HG02678 (cell line): ENCODE data around the gene CAPS.
A peak's percentile ranks its signal among the peaks of the same experiment; 100 is the strongest.

Source experiments
- ATAC-seq: cut with Tn5 transposase; IDR thresholded peaks from one replicate; pipeline ENCODE4 v1.9.1; 2021; ENCODE audit warnings: mild to moderate bottlenecking, moderate library complexity; ENCODE audit not compliant: unreplicated experiment

The CAPS gene

DNA sequence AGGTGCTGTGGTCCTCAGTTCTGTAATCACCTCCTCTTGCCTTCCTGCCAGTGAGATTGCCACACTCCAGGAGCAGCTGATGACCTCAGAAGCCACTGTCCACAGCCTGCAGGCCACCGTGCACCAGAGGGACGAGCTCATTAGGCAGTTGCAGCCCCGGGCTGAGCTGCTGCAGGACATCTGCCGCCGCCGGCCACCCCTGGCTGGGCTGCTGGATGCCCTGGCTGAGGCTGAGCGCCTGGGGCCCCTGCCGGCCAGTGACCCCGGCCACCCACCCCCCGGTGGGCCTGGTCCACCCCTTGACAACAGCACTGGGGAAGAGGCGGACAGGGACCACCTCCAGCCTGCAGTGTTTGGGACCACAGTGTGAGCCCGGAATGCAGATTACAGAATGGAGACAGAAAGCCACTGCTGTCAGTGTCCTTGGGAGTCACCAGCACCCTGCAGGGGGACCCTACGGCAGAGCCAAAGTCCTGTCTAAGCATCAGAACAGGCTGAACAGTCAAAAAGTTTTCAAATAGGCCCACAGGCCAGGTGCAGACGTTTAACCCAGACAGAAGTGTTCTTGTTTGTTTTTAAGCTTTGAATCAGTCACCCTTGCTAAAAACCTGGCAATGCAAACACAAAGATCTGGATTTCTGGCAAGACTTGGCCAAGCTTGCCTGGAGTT, 5.1 kb upstream of the CAPS start:
- no peak for ATAC-seq

DNA sequence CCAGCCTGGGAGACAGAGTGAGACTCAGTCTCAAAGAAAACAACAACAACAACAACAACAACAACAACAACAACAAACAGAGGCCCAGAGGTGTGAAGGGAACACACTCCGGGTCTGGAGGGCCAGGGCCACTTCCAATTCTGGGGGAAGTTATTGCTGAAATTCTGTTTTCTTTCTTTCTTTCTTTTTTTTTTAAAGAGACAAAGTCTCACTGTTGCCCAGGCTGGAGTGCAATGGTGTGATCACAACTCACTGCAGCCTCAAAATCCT, 3.5 kb upstream of the CAPS start:
- no peak for ATAC-seq

DNA sequence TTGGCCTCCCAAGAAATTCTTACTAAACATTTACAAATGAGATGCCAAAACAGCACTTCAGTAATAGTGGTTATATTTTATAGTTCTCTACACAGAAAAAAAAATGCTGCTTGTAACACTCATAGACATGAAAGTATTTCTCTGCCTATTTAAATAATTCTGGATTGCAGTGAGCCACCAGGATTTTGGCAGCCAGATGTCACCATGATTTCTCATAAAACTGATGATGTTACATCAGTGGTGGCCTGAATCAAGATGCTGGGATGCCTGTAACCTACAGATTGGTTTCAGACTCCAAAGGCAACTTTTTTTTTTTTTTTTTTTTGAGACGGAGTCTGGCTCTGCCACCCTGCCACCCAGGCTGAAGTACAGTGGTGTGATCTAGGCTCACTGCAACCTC, 2.7 kb upstream of the CAPS start:
- ATAC-seq: no peak

GRCh38 chr19:5914358-5914774, 312 bp downstream of the CAPS start:
- no peak for ATAC-seq

- no peak for ATAC-seq
Measured at GRCh38 chr19:5914946-5915781, 1.1 kb downstream of the CAPS start.

DNA sequence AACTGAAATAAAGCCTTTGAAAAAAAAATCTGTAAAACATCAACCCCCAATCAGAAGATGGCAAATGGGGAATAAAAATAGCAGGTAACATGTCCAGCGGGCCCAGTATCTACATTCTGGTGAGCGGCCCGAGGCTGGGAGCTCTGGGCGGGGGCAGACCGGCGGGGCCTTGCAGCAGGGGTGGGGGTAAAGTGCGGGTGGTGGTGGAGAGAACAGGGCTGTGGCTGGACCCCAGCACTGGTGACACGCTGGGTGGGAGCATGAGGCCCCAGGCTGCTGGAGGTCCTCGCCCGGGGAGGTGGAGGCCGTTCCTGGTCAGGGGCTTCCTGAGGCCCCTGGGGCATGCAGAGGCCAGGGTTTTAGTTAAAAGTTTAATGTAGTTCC, 1.7 kb downstream of the CAPS start:
- ATAC-seq: no peak

DNA sequence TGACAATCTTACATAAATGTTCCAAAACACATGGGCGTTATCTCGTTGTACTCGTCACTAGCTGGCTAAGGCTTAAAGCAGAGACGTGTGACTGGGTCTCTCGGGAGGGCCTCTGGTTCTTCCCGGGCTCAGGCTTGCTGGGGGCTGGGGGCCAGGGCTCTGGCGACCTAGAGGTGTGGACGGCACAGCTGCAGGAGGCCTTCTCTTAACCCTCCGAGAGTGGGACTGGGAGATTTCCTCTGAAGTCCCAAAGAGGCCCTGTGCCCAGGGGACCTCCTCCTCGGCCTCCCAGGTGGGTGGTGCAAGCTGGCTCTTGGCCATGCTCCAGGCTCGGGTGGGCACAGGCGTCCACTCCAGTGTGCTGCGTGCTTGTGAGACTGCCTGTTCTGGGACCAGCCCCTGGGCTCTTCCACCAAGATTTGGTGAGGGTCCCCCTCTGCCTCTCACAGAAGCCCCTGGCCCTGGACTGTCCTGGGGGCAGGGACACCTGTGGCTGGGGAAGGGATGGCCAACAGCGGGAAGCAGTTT, 2.2 kb downstream of the CAPS start:
- ATAC-seq: no peak

GRCh38 chr19:5917431-5918107, 3.5 kb downstream of the CAPS start:
- ATAC-seq: no peak

- no peak for ATAC-seq
Measured at GRCh38 chr19:5918463-5919079, 4.5 kb downstream of the CAPS start.

DNA sequence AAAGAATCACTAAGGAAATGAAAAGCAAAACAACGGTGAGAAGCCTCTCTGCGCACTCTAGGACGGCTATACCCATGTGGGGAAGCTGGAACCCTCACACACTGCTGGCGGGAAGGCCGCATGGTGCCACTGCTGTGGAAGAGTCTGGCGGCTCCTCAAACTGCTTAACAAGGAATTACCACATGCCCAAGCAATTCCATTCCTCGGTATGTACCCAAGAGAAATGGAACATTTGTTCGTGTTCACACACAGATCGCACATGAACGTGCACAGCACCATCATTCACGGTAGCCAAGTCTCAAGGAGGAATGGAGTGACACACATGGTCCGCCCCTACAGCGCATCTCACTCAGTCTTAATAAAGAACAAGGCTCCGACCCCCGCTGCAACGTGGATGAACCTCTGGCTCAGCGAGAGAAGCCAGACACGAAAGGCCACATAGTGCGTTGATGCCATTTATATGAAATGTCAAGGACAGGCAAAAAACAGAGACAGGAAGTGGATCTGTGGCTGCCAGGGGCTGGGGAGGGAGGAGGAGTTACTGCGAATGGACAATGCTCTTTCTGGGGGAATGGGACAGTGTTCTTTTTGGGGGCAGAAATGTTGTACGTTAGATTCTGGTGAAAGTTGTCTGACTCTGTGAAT, 7.6 kb downstream of the CAPS start:
- no peak for ATAC-seq

- ATAC-seq: no peak
Measured at GRCh38 chr19:5922161-5922545, 8.1 kb downstream of the CAPS start.

DNA sequence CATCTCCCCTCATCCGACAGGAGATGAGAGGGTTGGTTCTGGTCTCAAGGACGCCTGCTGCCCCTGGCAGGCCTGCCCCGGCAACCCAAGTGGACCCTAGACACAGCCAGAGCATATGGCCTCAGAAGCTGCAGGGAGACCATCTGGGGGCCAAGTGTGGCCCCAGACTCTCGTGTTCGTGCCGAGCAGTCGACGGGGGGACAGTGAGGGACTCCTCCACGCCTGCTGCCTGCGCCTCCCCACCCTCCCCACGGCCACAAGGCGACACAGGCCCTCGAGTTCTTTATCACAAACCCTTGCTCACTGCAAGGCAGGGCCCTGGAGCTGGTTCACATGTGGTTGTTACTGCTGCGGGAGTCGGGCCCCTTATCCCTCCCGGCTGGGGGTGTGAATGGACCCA, 9.3 kb downstream of the CAPS start:
- ATAC-seq: no peak

- no peak for ATAC-seq
Measured at GRCh38 chr19:5925830-5926427, 11.9 kb downstream of the CAPS start.

DNA sequence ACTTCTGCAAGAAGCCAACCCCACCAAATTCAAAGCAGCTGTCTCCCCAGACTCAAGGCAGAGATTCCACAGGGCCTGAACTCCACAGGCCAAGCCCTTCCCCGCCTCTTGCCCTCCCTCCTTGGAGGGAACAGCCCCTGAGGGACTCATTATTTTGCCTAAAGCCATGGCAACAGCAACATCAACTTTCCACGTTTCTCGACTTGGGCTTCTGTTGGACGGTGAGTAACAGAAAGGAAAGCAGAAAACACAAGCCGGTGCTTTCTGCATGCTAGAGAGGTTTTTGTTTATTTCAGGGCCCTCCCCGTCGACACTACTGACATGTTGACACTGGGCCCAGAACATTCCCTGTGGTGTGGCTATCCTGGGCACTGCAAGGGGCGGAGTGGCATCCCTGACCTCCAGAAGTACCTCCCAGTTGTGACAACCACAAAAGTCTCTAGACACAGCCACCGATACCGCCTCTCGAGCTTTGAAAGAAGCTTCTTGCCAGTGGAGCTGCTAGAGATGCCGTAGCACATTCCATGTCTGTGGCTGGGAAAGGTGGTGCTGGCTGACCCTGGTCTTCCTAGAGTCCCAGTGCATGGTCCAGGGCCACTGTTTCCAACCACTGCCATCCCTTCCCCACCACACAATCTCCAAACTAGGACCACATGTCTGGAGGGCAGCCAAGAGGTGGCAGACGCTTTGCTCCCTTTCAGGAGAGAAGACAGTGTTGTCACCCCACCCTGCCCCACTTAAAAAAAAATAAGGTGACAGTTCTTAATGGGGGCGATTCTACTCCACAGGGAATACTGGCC, 12.8 kb downstream of the CAPS start:
- ATAC-seq: no peak

DNA sequence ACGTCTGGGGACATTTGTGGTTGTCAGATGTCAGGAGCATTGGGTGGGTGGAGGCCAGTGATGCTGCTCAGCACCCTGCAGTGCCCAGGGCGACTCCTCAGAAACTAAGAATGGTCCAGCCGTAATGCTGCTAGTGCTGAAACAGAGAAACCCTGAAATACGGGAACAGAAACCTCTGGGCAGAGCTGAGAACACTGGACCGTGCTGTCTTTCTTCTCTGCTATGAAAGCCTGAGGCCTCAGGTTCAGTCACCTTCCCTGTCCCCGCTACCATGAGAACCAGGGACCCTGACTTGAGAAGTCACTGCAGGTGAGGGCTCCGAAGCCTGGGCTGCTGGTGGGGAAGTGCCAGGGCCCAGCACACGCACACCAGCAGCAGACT, 13.4 kb downstream of the CAPS start:
- peak; percentile 69 for ATAC-seq

GRCh38 chr19:5929179-5929578, 15.1 kb downstream of the CAPS start:
- ATAC-seq: no peak

DNA sequence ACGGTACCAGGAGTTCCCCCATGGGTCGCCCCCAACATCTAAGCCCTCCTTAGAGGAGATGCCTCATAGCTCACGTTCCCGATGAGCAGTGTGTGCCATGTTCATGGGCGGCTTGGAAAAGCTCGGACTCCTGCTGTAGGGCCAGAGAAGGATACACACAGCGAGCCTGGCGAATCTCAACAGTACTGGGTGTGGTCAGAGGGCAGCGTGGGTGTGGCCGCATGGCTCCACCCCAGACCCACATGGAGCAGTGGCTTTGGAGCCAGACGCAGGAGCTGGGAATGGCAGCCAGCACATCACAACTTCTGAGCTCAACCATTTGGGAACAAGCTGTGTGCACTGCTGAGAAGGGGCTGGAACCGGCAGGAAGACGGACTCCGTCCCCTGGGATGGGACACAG, 15.6 kb downstream of the CAPS start:
- no peak for ATAC-seq

DNA sequence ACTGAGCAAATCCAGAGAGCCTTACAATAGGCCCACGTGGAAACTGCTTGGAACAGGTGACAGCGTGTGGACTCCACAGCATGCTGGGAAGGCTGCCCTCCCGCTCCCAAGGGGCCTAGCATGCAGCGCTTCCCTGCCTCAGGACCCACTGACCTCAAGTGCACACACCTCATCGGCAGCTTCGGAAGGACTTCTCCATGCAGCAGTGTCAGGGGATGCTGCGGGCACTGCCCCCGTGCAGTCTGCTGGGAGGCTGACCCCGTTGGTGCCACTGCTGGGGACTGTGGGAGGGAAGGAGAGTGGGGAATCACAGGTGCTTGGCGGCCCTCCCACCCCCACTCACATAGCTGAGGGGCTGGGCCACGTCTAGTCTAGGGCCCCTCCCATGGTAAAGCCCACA, 17.2 kb downstream of the CAPS start:
- ATAC-seq: no peak

- ATAC-seq: no peak
Measured at GRCh38 chr19:5932146-5932545, 18.1 kb downstream of the CAPS start.
